K562 (cell line): Measurements from ENCODE around the gene H3-3A. TPM values are rescaled to one million over a fixed set of nuclear protein-coding genes. Genes with fewer than 3 reads are reported as not detected.

Experiments used
- CBX2 ChIP-seq: fragments of 200-600 bp; sonication (generic); IDR thresholded peaks from one replicate; pipeline ENCODE4 v1.6.1; 2012; ENCODE audit warnings: mild to moderate bottlenecking, low read length, inconsistent platforms; ENCODE audit not compliant: insufficient read depth, poor library complexity, severe bottlenecking
- CHD1 ChIP-seq: fragments of 200-600 bp; sonication (generic); IDR thresholded peaks from one replicate; pipeline ENCODE4 v1.6.1; 2012; ENCODE audit warnings: mild to moderate bottlenecking, moderate library complexity, low read length, inconsistent platforms
- CXXC5 ChIP-seq: fragments of 250-450 bp; sonication (Bioruptor Pico); IDR thresholded peaks from 2 replicates; pipeline ENCODE4 v1.8.0; 2022; ENCODE audit warnings: inconsistent platforms, mild to moderate bottlenecking, moderate library complexity
- DMBX1 ChIP-seq: fragments of 250-450 bp; sonication (Bioruptor Pico); IDR thresholded peaks from 2 replicates; pipeline ENCODE4 v1.8.0; 2022; ENCODE audit warnings: inconsistent platforms, mild to moderate bottlenecking, moderate library complexity, borderline replicate concordance
- ETV1 ChIP-seq: fragments of 450-650 bp; conservative IDR thresholded peaks from 2 replicates; pipeline ENCODE4 v1.6.1; 2016; ENCODE audit warnings: missing genetic modification characterization, control low read depth, low read depth, missing compliant biosample characterization
- FOXJ3 ChIP-seq: sonication (generic); formaldehyde crosslinking; IDR thresholded peaks from 2 replicates; pipeline ENCODE4 v1.4.0; 2020; ENCODE audit warnings: mild to moderate bottlenecking, missing genetic modification reagents
- GATA2 ChIP-seq: sonication (generic); formaldehyde crosslinking; IDR thresholded peaks from 2 replicates; pipeline ENCODE4 v1.4.0; 2020; ENCODE audit warnings: mild to moderate bottlenecking, missing genetic modification reagents
- HDAC2 ChIP-seq: fragments of 450-650 bp; IDR thresholded peaks from 2 replicates; pipeline ENCODE4 v1.6.1; 2016; ENCODE audit warnings: mild to moderate bottlenecking
- HNRNPUL1 ChIP-seq: fragments of 200-400 bp; formaldehyde crosslinking; IDR thresholded peaks from 2 replicates; pipeline ENCODE4 v1.6.1; 2017; ENCODE audit warnings: low read length
- HSF4 ChIP-seq: fragments of 250-450 bp; sonication (Bioruptor Pico); IDR thresholded peaks from 2 replicates; pipeline ENCODE4 v2.1.2; 2022; ENCODE audit warnings: mild to moderate bottlenecking, moderate library complexity, borderline replicate concordance
- IRF2 ChIP-seq: sonication (generic); formaldehyde crosslinking; IDR thresholded peaks from 2 replicates; pipeline ENCODE4 v1.8.1; 2022; ENCODE audit warnings: mild to moderate bottlenecking, missing genetic modification reagents
- MEIS2 ChIP-seq: fragments of 450-650 bp; IDR thresholded peaks from 2 replicates; pipeline ENCODE4 v1.6.1; 2014; ENCODE audit warnings: mild to moderate bottlenecking; ENCODE audit not compliant: partially characterized antibody
- NFRKB ChIP-seq: fragments of 450-650 bp; IDR thresholded peaks from 2 replicates; pipeline ENCODE4 v1.6.1; 2016; ENCODE audit warnings: low read depth
- SIX5 ChIP-seq, 2 experiments: IDR thresholded peaks; 2 replicates each; pipeline ENCODE4 v1.6.1; 2011; ENCODE audit warnings: low read length in 2 of 2, borderline replicate concordance in 1 of 2, low read depth in 1 of 2, mild to moderate bottlenecking in 1 of 2, moderate library complexity in 1 of 2; ENCODE audit not compliant: insufficient read depth in 1 of 2
- SRSF1 ChIP-seq: fragments of 200-400 bp; formaldehyde crosslinking; IDR thresholded peaks from 2 replicates; pipeline ENCODE4 v1.6.1; 2017; ENCODE audit warnings: mild to moderate bottlenecking, low read depth, low read length, moderate library complexity
- TRIM24 ChIP-seq, 2 experiments: fragments of 450-650 bp; IDR thresholded peaks; 2 replicates each; pipeline ENCODE4 v1.6.1; 2016
- ZNF133 ChIP-seq: fragments of 250-450 bp; sonication (Bioruptor Pico); IDR thresholded peaks from 2 replicates; pipeline ENCODE4 v1.4.0; 2020; ENCODE audit warnings: mild to moderate bottlenecking
- ZNF165 ChIP-seq: fragments of 250-450 bp; sonication (Bioruptor Pico); IDR thresholded peaks from 2 replicates; pipeline ENCODE4 v1.4.0; 2020; ENCODE audit warnings: borderline replicate concordance
- polyA plus RNA-seq, 8 experiments: library from polyadenylated mRNA; depleted of rRNA in 4 of 8; stranded (reverse) in 5 of 8; unstranded in 3 of 8; fragments of >200 nt; fragmentation: Nextera tagmentation in 2 of 8; fragmentation: Illumina TruSeq in 1 of 8; extraction: Ambion mirVana in 2 of 8; extraction: Trizol in 1 of 8; gene quantifications; 2 replicates each; pipeline versions ENCODE4 v1.2.1 to v1.2.3, GENCODE V29; 2011 to 2014; ENCODE audit warnings: inconsistent platforms in 1 of 8, missing spikeins in 1 of 8
- total RNA-seq, 7 experiments: library from RNA; depleted of rRNA in 6 of 7; stranded (reverse); fragments of >200 nt in 6 of 7; fragmentation: Illumina TruSeq in 2 of 7; extraction: Trizol in 2 of 7; gene quantifications; 2 replicates each; pipeline versions ENCODE4 v1.2.1 to v1.2.3, GENCODE V29; 2011 to 2021; ENCODE audit warnings: low replicate concordance in 1 of 7
- TF ChIP-seq, protein P1 (sequence below): fragments of 200-800 bp; sonication (Bioruptor generic); IDR thresholded peaks from 2 replicates; pipeline ENCODE4 v1.6.1; 2017; ENCODE audit warnings: missing genetic modification characterization, missing compliant biosample characterization
- TF ChIP-seq, protein P2 (sequence below): fragments of 250-450 bp; sonication (Bioruptor Pico); IDR thresholded peaks from 2 replicates; pipeline ENCODE4 v1.5.0; 2021
- TF ChIP-seq, protein P3 (sequence below): sonication (generic); formaldehyde crosslinking; IDR thresholded peaks from 2 replicates; pipeline ENCODE4 v1.8.1; 2023; ENCODE audit warnings: mild to moderate bottlenecking, missing genetic modification reagents
- TF ChIP-seq, protein P4 (sequence below): fragments of 450-650 bp; IDR thresholded peaks from 2 replicates; pipeline ENCODE4 v1.7.0; 2016; ENCODE audit warnings: borderline replicate concordance

Gene H3-3A
- total and polyA plus RNA-seq, 9 of the 15 experiments (the other 6 are each of a cell fraction or from before 2014, with no cell fraction given) = 426 to 1,083 (median 591) TPM

DNA sequence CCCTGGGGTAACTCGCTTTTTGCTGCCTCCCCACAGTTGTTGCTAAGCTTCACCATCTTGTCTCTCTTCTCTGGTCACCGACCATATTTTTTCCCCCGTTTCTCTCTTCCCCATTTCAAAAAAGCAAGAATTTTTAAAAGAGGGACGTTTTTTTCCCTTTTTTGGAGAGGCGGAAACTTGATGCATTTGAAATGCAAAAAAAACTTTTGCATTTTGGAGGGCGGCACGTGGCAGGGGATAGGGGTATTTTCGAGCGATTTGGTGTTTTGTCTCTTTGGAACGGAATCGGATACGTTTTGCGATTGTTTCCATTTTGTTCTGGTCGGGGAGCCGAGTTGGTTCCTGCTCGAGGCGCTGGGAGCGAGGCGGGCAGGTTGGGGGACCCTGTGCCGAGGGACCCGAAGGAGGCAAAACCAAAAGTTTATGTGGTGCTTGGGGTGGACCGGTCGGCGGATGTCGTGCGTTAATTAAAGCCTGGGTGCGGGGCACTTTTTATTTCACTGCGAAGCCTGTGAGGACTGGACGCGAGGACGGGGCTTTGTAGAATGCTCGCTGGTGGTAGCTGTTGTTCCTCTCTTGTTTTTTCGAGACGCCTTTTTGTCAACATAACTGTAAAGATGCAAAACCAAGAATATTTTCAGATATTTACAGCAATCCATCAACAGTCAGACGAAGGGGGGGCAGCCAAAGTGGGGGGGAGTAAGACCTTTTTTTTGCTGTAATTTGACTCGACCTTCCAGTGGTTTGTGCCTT lies 884 bp downstream of the H3-3A start (continued):
- TF ChIP-seq, protein P1, sequence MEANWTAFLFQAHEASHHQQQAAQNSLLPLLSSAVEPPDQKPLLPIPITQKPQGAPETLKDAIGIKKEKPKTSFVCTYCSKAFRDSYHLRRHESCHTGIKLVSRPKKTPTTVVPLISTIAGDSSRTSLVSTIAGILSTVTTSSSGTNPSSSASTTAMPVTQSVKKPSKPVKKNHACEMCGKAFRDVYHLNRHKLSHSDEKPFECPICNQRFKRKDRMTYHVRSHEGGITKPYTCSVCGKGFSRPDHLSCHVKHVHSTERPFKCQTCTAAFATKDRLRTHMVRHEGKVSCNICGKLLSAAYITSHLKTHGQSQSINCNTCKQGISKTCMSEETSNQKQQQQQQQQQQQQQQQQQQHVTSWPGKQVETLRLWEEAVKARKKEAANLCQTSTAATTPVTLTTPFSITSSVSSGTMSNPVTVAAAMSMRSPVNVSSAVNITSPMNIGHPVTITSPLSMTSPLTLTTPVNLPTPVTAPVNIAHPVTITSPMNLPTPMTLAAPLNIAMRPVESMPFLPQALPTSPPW (CRISPR knock-in tag) = peak; percentile 67
- TF ChIP-seq IRF2 (CRISPR knock-in tag) (no peak), ETV1 (tag) (0 out of 2 replicates have a peak, but pooled peaks have one; percentile 3), DMBX1 (0 out of 2 replicates have a peak, but pooled peaks have one; percentile 57), TRIM24 (IDR thresholded peaks at IDR 0.05) (no peak), ZNF165 (CRISPR knock-in tag) (0 out of 2 replicates have a peak, but pooled peaks have one; percentile 28), SRSF1 (0 out of 2 replicates have a peak, but pooled peaks have one; percentile 0), HSF4 (CRISPR knock-in tag) (no peak), CHD1 (peak; percentile 84), MEIS2 (peak; percentile 38), CBX2 (no peak), HNRNPUL1 (0 out of 2 replicates have a peak, but pooled peaks have one; percentile 65), FOXJ3 (CRISPR knock-in tag) (0 out of 2 replicates have a peak, but pooled peaks have one; percentile 27), HDAC2 (0 out of 2 replicates have a peak, but pooled peaks have one; percentile 26), NFRKB (peak; percentile 71; the same call in 1 of the 2 replicates), ZNF133 (CRISPR knock-in tag) (no peak), SIX5 (IDR thresholded peaks at IDR 0.05; ENCODE audit: borderline replicate concordance in 1 of 2, insufficient read depth in 1 of 2, low read depth in 1 of 2, low read length in 2 of 2) (no peak), GATA2 (no peak), CXXC5 (CRISPR knock-in tag) (peak; percentile 13)
- TF ChIP-seq, protein P2, sequence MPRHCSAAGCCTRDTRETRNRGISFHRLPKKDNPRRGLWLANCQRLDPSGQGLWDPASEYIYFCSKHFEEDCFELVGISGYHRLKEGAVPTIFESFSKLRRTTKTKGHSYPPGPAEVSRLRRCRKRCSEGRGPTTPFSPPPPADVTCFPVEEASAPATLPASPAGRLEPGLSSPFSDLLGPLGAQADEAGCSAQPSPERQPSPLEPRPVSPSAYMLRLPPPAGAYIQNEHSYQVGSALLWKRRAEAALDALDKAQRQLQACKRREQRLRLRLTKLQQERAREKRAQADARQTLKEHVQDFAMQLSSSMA (CRISPR knock-in tag) = no peak
- TF ChIP-seq, protein P3, sequence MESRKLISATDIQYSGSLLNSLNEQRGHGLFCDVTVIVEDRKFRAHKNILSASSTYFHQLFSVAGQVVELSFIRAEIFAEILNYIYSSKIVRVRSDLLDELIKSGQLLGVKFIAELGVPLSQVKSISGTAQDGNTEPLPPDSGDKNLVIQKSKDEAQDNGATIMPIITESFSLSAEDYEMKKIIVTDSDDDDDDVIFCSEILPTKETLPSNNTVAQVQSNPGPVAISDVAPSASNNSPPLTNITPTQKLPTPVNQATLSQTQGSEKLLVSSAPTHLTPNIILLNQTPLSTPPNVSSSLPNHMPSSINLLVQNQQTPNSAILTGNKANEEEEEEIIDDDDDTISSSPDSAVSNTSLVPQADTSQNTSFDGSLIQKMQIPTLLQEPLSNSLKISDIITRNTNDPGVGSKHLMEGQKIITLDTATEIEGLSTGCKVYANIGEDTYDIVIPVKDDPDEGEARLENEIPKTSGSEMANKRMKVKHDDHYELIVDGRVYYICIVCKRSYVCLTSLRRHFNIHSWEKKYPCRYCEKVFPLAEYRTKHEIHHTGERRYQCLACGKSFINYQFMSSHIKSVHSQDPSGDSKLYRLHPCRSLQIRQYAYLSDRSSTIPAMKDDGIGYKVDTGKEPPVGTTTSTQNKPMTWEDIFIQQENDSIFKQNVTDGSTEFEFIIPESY = no peak
- TF ChIP-seq, protein P4, sequence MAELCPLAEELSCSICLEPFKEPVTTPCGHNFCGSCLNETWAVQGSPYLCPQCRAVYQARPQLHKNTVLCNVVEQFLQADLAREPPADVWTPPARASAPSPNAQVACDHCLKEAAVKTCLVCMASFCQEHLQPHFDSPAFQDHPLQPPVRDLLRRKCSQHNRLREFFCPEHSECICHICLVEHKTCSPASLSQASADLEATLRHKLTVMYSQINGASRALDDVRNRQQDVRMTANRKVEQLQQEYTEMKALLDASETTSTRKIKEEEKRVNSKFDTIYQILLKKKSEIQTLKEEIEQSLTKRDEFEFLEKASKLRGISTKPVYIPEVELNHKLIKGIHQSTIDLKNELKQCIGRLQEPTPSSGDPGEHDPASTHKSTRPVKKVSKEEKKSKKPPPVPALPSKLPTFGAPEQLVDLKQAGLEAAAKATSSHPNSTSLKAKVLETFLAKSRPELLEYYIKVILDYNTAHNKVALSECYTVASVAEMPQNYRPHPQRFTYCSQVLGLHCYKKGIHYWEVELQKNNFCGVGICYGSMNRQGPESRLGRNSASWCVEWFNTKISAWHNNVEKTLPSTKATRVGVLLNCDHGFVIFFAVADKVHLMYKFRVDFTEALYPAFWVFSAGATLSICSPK = no peak
